ENCODE data around the gene WDR37. TPM values are rescaled to one million over a fixed set of nuclear protein-coding genes. Genes with fewer than 3 reads are reported as not detected.

WDR37 gene
- total and polyA plus RNA-seq, 9 of the 15 experiments (the other 6 are each of a cell fraction or from before 2014, with no cell fraction given): 2.3 to 11.6 (median 6.7) TPM

- TF ChIP-seq E2F6 (IDR thresholded peaks at IDR 0.05; ENCODE audit: borderline replicate concordance in 1 of 2, extremely low read depth in 1 of 2, insufficient read depth in 1 of 2, insufficient read length in 1 of 2, low read depth in 1 of 2, low read length in 1 of 2, poor library complexity in 1 of 2, severe bottlenecking in 1 of 2) (no peak), PHB (CRISPR knock-in tag; IDR thresholded peaks at IDR 0.05) (no peak), NEUROD1 (IDR thresholded peaks at IDR 0.05; ENCODE audit: borderline replicate concordance, low read depth, low read length, partially characterized antibody) (no peak), GTF3C2 (IDR thresholded peaks at IDR 0.05; ENCODE audit: borderline replicate concordance, extremely low read depth, insufficient read length) (no peak), GABPB2 (CRISPR knock-in tag; conservative IDR thresholded peaks at IDR 0.05) (no peak)
Observed at GRCh38 chr10:1171586-1171985, 115.4 kb downstream of the WDR37 start (continued).

Measured in K562 (cell line).